HG03039 (cell line): ENCODE data around the gene LCE2B.
"Not testable (repeated sequence)": the region's sequence is repeated elsewhere in the genome, so short reads cannot be mapped to it uniquely, and the experiment has no call there.

ENCODE experiments used
- ATAC-seq: cut with Tn5 transposase; IDR thresholded peaks from one replicate; pipeline ENCODE4 v1.9.1; 2021; ENCODE audit warnings: mild to moderate bottlenecking, moderate library complexity; ENCODE audit not compliant: unreplicated experiment

Gene LCE2B

GRCh38 chr1:152685823-152686222 is at the start of gene LCE2B:
TSS of gene LCE2B (plus strand) at chr1:152686123. CDS start at chr1:152686844, 721 bp downstream.
- ATAC-seq, result not testable (repeated sequence)

- no peak for ATAC-seq
Observed at GRCh38 chr1:152640351-152640750, 45.6 kb upstream of the LCE2B start.

GRCh38 chr1:152643945-152644344 is 42.0 kb upstream of the LCE2B start:
- no peak for ATAC-seq

- no peak for ATAC-seq
Observed at GRCh38 chr1:152645146-152645545, 40.8 kb upstream of the LCE2B start.

GRCh38 chr1:152646656-152647055 is 39.3 kb upstream of the LCE2B start:
- no peak for ATAC-seq

GRCh38 chr1:152654110-152654509 is 31.8 kb upstream of the LCE2B start:
- no peak for ATAC-seq

- ATAC-seq, result no peak
Observed at GRCh38 chr1:152656459-152656858, 29.5 kb upstream of the LCE2B start.

- no peak for ATAC-seq
Observed at GRCh38 chr1:152657677-152658076, 28.2 kb upstream of the LCE2B start.

- no peak for ATAC-seq
Observed at GRCh38 chr1:152658649-152659048, 27.3 kb upstream of the LCE2B start.

- ATAC-seq, result no peak
Observed at GRCh38 chr1:152663098-152663497, 22.8 kb upstream of the LCE2B start, which contains the start of gene LCE2D. TSS of gene LCE2D (plus strand) at chr1:152663380. CDS start at chr1:152664106, 726 bp downstream.

- not testable (repeated sequence) for ATAC-seq
Observed at GRCh38 chr1:152666171-152666570, 19.8 kb upstream of the LCE2B start.

- ATAC-seq, result no peak
Observed at GRCh38 chr1:152667648-152668047, 18.3 kb upstream of the LCE2B start.

GRCh38 chr1:152673016-152673415 is 12.9 kb upstream of the LCE2B start:
- no peak for ATAC-seq

- not testable (repeated sequence) for ATAC-seq
Observed at GRCh38 chr1:152674983-152675382, 10.9 kb upstream of the LCE2B start, which contains the start of gene LCE2C. TSS of gene LCE2C (plus strand) at chr1:152675279. CDS start at chr1:152676016, 737 bp downstream.

- ATAC-seq, result no peak
Observed at GRCh38 chr1:152679459-152679858, 6.5 kb upstream of the LCE2B start.

- no peak for ATAC-seq
Observed at GRCh38 chr1:152681616-152682015, 4.3 kb upstream of the LCE2B start.

- ATAC-seq, result no peak
Observed at GRCh38 chr1:152683846-152684245, 2.1 kb upstream of the LCE2B start.

- ATAC-seq, result no peak
Observed at GRCh38 chr1:152697701-152698600, 12.0 kb downstream of the LCE2B start, which contains the start of gene LCE2A. TSS of gene LCE2A (plus strand) at chr1:152698345. CDS start at chr1:152698902, 557 bp downstream.

- no peak for ATAC-seq
Observed at GRCh38 chr1:152699746-152700145, 13.8 kb downstream of the LCE2B start.

GRCh38 chr1:152707860-152708259 is 21.9 kb downstream of the LCE2B start, which contains the start of gene LCE4A:
TSS of gene LCE4A (plus strand) at chr1:152708160. CDS start at chr1:152709076, 916 bp downstream.
- no peak for ATAC-seq

GRCh38 chr1:152718238-152718637 is 32.3 kb downstream of the LCE2B start:
- no peak for ATAC-seq

GRCh38 chr1:152725261-152725660 is 39.3 kb downstream of the LCE2B start:
- ATAC-seq, result no peak
